GM18873 (cell line): ENCODE results near the gene QRICH2.
"Not testable (repeated sequence)": the region's sequence is repeated elsewhere in the genome, so short reads cannot be mapped to it uniquely, and the experiment has no call there.

Experiments used
- ATAC-seq: cut with Tn5 transposase; IDR thresholded peaks from one replicate; pipeline ENCODE4 v1.9.1; 2021; ENCODE audit warnings: mild to moderate bottlenecking, moderate library complexity, moderate number of reproducible peaks; ENCODE audit not compliant: unreplicated experiment, low FRiP score

QRICH2 gene

GRCh38 chr17:76268991-76269981 lies 38.8 kb downstream of the QRICH2 start:
- no peak for ATAC-seq

- no peak for ATAC-seq
Observed at GRCh38 chr17:76268015-76268749, 39.9 kb downstream of the QRICH2 start.

GRCh38 chr17:76267581-76268001 lies 40.5 kb downstream of the QRICH2 start:
- not testable (repeated sequence) for ATAC-seq

- ATAC-seq = no peak
Observed at GRCh38 chr17:76267051-76267576, 41.0 kb downstream of the QRICH2 start.

GRCh38 chr17:76266244-76266938 lies 41.7 kb downstream of the QRICH2 start:
- ATAC-seq = no peak

GRCh38 chr17:76265624-76266243 lies 42.3 kb downstream of the QRICH2 start:
- ATAC-seq = no peak

GRCh38 chr17:76264755-76265623 lies 43.1 kb downstream of the QRICH2 start, which contains the start of gene UBALD2:
Gene UBALD2 (plus strand): TSS chr17:76265348. CDS start chr17:76265506, 158 bp downstream.
- peak; percentile 68 for ATAC-seq

- no peak for ATAC-seq
Observed at GRCh38 chr17:76264425-76264754, 43.7 kb downstream of the QRICH2 start.

GRCh38 chr17:76263896-76264295 lies 44.2 kb downstream of the QRICH2 start:
- ATAC-seq = no peak

GRCh38 chr17:76262732-76263344 lies 45.2 kb downstream of the QRICH2 start:
- ATAC-seq = no peak

- ATAC-seq = no peak
Observed at GRCh38 chr17:76261421-76262215, 46.5 kb downstream of the QRICH2 start.

- ATAC-seq = no peak
Observed at GRCh38 chr17:76260669-76261068, 47.4 kb downstream of the QRICH2 start.

- ATAC-seq = no peak
Observed at GRCh38 chr17:76260220-76260619, 47.9 kb downstream of the QRICH2 start.

- ATAC-seq = not testable (repeated sequence)
Observed at GRCh38 chr17:76256430-76257050, 51.5 kb downstream of the QRICH2 start.

- ATAC-seq = no peak
Observed at GRCh38 chr17:76255801-76256429, 52.2 kb downstream of the QRICH2 start.

GRCh38 chr17:76254275-76254674 lies 53.8 kb downstream of the QRICH2 start:
- ATAC-seq = no peak

- ATAC-seq = no peak
Observed at GRCh38 chr17:76253841-76254240, 54.2 kb downstream of the QRICH2 start.
